T-helper 22 cell (primary cell): ENCODE data around the gene AP2M1.

Source experiments
- DNase-seq: peaks from one replicate; pipeline ENCODE4 v3.0.0-alpha.2; 2020; ENCODE audit warnings: low read depth

AP2M1 gene

DNA sequence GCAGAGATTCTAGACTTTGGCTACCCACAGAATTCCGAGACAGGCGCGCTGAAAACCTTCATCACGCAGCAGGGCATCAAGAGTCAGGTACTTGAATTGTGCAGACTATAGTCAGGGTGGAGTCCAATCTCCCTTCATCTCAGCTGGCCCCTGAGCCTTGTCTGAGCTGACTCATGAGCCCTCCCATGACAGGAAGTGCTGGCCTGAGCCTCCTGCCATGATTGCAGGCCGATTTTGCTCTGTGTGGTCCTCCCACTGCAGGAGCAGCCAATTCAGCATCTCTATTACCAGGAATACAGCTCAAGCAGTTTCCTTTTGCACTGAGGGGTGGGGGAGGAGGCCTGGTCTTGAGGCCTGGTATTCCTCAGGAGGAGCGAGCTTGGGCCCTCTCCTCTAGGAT, 5.5 kb downstream of the AP2M1 start:
- DNase-seq: no peak

DNA sequence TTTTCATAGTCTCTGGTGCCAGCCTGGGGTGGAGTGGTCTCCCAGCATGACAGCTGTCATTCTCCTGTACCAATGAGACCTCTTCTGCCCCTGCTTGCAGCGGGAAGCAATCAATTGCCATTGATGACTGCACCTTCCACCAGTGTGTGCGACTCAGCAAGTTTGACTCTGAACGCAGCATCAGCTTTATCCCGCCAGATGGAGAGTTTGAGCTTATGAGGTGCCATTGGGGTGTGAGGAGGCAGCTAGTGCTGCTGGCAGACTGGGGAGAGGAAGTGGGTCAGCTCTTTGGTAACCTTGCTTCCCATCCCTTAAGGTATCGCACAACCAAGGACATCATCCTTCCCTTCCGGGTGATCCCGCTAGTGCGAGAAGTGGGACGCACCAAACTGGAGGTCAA, 6.9 kb downstream of the AP2M1 start:
- no peak for DNase-seq

DNA sequence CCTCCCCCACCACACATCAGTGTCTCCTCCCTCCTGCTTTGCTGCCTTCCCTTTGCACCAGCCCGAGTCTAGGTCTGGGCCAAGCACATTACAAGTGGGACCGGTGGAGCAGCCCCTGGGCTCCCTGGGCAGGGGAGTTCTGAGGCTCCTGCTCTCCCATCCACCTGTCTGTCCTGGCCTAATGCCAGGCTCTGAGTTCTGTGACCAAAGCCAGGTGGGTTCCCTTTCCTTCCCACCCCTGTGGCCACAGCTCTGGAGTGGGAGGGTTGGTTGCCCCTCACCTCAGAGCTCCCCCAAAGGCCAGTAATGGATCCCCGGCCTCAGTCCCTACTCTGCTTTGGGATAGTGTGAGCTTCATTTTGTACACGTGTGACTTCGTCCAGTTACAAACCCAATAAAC, 9.0 kb downstream of the AP2M1 start:
- DNase-seq: no peak

DNA sequence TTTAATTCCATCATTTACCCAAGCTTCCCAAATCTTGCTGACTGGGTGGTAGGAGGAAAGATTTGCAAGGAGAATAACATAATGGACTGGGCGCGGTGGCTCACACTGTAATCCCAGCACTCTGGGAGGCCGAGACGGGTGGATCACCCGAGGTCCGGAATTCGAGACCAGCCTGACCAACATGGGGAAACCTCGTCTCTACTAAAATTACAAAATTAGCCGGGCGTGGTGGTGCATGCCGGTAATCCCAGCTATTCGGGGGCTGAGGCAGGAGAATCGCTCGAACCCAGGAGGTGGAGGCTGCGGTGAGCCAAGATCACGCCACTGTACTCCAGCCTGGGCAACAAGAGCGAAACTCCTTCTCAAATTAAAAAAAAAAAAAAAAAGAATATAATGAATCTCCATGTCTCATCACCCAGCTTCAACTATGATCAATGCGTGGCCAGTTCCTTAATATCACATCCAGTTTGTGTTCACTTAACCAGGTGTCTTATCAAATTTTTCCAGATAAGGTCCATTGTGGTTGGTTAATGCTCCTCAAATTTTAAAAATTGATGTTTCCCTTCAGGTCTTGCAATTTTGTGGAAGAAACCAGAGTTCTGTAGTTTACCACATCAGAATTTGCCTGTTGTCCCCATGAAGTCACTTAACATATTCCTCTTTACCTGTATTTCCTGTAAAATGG, 10.0 kb downstream of the AP2M1 start:
- no peak for DNase-seq

DNA sequence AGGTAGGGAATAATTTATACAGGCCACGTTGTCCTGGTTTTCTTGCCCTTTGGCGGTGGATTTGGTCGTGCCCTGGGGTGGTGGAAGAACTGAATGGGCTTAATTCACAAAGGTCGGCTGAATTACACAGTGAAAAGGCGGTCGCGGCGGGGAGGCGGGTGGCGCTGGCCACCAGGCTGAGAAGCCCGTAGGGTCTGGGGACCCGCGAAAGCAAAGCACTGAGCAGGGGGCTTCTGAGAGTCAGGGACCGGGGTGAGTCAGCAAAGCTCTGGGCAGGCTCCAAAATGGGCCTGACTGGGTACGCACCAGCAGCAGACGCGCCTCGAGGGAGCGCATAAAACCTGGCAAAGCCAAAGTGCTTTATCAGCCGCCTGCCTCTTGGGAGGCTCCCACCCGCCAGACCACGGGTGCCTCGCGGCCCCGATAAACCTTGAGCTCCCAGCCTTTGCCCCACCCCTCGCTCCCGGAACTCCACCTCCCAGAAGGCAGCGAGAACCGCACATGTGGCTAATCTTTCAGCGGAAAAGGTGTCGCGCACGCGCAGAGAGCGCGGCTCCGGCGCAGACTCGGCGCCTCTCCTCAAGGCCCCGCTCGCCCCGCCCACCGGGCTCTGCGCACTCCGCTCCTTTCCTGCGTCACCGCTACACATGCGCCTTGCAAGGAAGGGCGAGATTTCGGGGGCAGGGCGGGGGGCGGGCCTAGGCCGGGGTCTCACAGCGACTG, 11.0 kb downstream of the AP2M1 start:
- peak; percentile 99 for DNase-seq

DNA sequence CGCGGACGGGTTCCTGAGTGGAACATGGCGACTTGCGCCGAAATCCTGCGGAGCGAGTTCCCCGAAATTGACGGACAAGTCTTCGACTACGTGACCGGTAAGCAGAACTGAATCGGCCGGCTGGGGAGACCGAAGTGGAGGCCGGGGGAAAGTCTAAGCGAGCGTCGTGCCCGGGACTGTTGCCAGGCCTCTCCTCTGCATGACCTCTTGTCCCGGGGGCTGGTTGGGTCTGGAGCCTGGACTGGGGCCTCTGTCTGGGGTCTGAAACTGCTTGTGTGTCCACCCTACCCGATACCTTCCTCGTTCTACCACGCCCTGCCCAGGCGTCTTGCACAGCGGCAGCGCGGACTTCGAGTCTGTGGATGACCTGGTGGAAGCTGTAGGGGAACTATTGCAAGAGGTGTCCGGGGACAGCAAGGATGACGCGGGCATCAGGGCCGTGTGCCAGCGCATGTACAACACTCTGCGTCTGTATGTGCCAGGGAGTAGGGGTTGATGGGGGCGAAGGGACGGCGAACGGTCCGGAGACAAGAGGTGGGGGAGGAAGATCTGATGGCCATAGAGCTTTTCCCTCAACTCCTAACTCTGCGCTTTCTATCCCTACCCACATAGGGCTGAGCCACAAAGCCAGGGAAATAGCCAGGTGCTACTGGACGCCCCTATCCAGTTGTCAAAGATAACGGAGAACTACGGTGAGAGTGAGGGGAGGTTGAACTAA, 11.7 kb downstream of the AP2M1 start, which contains the start of gene ABCF3:
Gene ABCF3, plus strand, starts transcription at position 16 of the 718 bp plus-strand sequence. Its CDS starts 9 bp downstream, at position 25.
- DNase-seq: no peak

DNA sequence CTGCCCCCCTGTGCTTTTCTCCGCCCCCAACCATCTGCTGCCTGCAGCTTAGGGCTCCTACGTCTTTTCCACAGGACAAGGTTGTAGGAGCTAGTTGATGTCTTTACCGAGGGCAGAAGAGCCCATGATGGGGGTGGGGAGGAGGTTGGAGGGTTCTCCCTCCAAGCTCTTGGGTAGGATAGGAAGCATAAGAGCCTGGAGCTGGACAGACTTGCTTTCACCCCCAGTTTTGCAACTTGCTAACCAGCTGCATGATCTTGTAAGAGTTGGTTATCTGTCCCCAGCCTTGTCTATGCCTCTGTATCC, 12.2 kb downstream of the AP2M1 start:
- DNase-seq: no peak

DNA sequence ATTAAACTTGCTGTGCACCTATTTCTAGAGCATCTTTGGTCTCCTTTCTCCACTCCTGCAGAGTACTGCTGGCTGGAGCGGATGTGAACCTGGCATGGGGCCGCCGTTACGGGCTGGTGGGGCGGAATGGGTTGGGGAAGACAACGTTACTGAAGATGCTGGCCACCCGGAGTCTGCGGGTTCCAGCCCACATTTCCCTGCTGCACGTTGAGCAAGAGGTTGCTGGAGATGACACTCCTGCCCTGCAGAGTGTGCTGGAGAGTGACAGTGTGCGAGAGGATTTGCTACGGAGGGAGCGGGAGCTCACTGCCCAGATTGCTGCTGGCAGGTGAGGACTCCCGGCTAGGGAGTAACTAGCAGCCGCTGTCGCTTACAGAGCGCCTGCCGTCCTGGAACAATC, 13.4 kb downstream of the AP2M1 start:
- DNase-seq: no peak

DNA sequence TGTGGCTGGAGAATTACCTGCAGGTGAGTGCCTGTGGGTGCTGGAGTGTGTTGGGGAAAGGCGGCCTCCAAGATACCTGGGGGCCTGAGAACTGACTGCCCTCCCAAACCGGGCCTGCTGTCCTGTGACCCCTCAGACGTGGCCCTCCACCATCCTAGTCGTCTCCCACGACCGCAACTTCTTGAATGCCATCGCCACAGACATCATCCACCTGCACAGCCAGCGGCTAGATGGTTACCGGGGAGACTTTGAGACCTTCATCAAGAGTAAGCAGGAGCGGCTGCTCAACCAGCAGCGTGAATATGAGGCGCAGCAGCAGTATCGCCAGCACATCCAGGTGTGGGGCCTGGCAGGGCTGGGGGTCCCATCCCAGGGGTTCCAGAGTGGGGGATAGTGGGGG, 14.8 kb downstream of the AP2M1 start:
- no peak for DNase-seq

DNA sequence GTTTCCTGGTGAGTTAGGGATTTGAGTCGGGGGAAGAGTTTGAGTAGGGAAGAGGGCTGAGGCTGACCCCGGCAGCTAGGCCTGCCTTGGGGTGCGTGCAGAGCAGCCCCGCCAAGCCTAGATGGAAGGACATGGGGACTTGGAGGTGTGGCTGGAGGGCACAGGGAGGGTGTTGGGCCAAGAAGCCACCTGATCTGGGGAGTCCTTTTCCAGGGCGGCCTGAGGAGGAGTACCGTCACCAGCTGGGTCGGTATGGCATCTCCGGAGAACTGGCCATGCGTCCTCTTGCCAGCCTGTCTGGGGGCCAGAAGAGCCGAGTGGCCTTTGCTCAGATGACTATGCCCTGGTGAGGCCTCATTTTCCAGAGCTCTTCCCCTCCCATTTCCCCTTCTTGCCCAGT, 18.2 kb downstream of the AP2M1 start:
- no peak for DNase-seq

DNA sequence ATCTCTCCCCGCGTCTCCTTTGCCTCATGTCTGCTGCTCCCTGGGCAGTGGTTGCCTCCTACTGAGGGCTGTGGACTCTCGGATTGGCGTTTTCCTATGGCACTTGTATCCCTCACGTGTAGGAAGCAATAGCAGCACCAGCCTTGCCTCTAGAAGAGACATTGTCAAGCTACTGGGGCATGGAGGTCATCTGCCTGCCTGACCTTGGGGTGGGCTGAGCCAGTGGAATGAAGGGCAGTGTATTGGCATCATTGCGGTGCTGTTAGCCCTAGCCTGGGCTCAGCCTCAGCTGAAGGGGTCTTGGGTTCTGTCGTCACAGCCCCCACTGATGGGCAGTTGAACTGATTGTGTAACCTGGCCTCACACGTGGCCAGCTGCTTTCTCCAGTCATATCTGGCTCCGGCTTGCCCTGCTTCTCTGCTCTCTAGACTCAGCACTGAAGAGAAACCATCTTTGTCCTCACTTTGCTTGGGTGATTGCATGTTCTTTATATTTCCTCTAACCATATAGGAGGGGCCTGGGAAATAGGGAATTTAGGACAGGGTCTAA, 19.4 kb downstream of the AP2M1 start:
- DNase-seq: no peak

DNA sequence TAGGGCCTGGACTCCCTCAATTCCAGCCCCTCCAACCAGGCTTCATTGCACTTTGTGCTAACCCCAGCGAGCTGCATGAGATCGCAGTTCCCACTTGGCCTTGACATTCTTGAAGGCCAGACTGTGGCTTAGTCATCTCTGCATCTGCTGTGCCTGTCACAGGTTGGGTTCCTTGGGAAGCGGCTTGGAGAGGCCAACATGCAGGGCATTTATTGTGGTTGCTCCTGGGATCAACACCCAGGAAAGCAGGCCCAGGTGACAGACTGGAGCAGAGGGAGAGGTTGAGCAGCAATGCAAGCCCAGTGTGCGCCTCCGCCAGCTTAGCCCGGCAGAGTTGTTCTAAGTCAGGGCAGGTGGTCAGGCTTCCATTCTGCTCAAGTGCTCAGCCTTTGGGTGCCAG, 21.9 kb downstream of the AP2M1 start:
- no peak for DNase-seq

DNA sequence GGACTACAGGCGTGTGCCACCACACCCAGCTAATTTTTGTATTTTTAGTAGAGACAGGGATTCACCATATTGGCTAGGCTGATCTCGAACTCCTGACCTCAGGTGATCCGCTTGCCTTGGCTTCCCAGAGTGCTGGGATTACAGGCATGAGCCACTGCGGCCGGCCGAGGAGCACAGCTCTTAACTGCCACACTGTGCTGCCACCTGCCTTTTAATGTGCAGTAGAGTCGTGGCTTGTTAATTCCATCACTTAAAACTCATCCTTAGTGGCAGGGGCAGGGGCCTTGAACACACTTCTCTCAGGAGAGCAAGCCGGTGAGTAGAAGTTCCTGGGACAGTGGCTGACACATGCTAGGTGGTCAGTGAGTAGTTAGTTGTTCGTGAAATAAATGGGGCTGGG, 23.9 kb downstream of the AP2M1 start:
- no peak for DNase-seq

DNA sequence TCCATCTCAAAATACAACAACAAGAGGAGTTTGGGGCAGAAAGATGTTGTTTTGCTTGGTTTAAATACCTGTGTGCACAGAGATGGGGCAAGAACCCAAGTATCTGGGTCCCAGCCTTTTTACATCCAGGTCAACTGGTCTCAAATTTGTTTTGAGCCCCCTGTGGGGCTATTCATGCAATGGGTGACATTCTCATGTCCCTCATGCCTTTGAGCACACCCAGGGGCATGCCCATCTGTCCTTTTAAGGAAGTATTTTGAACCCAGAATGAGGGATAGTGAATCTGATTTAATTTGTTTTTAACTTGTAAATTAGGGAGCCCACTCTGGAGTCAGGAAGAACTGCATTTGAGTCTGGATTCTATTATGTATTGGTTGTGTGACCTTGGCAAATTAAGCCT, 26.2 kb downstream of the AP2M1 start:
- DNase-seq: no peak

DNA sequence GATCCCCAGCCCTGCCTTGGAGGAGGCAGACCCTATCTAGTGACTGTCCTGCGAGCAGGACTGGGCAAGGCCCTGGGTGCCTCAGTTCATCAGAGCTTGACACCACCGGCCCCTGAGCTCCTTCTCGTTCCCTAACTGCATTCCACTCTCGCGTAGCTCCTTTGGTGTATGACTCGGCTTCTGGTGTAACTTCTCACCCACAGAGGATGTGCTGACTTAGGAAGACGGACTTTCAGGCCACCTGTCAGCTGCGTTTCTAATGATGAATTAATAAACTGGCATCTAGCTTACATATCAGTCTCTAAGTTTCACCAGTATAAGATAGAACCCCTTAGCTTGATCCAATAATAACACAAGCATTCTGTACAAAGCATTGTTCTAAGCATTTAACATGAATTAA, 28.9 kb downstream of the AP2M1 start:
- no peak for DNase-seq

DNA sequence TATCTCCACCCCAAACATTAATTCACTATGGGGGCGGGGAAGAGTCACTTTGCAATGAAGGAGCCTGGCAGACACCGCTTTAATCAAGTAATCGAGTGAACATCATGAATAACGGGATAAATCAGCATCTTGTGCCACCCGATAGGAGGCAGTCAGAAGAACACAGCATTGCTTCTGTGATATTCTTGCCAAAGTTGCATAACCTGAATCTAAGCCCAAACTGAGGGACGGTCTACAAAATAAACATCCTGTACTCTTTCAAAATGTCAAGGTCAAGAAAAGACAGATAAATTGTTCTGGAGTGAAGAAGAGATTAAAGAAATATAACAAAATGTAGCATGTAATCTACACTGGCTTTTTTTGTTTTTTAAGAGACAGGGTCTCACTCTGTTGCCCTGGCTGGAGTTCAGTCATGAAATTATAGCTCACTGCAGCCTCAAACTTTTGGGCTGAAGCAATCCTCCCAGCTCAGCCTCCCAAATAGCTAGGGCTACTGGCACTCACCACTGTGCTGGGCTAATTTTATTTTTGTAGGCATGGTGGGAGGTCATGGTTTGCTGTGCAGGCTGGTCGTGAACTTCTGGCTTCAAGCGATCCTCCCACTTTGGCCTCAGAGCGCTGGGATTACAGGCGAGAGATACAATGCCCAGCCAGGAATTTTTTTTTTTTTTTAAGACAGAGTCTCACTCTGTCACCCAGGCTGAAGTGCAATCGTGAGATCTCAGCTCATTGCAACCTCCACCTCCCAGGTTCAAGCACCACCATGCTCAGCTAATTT, 34.7 kb downstream of the AP2M1 start:
- no peak for DNase-seq

DNA sequence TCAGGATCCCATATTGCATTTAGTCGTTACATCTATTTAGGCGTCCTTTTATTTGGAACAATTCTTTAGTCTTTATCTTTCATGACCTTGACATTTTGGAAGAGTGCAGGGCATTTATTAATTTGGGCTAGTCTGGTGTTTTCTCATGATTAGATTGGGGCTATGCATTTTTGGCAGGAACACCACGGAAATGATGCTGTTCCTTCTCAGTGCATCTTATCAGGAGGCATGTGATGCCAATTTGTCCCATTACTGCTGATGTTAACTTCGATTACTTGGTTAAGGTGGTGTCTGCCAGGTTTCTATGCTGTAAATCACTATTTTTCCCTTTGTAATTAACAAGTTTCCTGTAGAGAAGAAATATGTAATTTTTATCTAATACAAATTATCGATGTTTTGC, 36.6 kb downstream of the AP2M1 start:
- DNase-seq: no peak

DNA sequence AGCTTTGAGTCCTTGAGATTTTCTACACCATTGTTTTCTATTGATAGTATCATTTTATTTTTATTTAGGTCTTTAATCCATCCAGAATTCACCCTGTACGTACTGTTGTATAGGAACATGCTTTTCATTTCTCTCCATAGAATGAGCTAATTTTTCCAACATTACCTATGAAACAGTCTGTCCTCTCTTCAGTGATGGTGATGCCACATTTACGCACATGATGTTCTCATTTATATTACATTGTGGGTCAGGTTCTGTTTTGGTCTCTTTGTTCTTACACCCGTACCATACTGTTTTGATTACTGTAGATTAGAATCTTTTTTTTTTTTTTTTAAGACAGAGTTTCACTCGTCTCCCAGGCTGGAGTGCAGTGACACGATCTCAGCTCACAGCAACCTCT, 37.1 kb downstream of the AP2M1 start:
- DNase-seq: no peak

DNA sequence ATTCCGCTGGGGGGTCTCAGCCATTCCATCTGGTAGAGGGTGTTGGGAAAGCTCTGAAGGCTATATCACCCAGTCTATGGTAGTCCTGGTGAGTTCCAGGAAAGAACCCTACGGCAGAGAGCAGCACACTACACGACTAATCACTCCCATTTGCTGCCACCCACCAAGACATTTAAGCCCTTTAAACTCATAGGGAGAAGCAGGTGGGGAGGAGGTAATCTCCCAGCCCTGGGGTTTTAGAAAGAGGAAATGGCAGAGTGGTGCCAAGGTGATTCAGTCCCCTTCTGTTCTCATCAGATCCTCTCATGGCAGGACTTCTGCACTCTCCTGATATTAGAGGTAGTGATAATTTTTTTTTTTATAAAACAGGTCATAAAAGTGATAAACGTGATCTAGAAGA, 44.2 kb downstream of the AP2M1 start:
- DNase-seq: no peak

DNA sequence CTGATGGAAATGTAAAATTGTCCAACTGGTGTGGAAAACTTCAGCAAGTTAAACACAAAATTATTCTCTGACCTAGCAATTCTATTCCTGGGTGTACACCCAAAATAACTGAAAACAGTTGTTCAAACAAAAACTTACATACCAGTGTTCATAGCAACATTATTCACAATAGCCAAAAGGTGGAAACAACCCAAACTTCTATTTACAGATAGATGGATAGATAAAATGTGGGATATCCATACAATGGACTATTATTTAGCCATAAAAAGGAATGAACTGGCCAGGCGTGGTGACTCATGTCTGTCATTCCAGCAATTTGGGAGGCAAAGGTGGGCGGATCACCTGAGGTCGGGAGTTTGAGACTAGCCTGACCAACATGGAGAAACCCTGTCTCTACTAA, 47.9 kb downstream of the AP2M1 start:
- DNase-seq: no peak

DNA sequence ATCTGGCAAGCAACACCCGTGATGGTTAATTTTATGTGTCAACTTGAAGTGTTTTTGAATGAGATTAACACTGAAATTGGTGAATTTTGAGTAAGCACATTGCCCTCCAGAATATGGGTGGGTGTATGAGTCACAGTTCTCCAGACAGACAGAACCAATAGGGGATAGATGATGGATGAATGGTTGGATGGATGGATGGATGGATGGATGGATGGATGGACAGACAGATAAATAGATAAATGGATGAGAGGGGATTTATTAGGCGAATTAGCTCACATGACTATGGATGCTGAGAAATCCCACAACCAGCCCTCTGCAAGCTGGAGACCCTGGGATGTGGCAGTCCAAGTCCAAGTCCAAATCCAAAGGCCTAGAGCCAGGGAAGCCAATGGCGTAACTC, 49.3 kb downstream of the AP2M1 start:
- no peak for DNase-seq

DNA sequence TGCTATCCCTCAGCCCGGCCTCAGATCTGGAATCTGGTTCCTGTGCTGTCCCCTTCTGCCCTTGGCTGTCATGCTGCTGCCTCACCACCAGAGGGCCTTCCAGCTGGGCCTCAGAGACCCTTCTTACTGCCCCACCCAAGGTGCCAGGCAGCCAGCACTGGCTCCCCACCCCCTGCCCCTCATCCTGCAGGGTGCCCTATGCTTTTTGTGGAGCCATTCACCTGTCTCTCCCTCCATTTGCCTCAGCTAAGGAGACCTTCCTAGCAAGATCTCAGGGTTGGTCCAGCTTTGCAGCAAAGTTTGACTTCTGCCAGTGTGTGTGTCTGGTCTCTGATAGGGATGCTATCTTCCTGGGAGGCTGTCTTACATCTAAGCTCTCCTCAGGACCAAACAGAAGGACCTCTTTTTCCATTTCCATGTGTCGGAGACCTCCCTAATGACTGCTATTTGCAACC, 52.9 kb downstream of the AP2M1 start:
- DNase-seq: peak; percentile 20
